NCI-H2227 (cell line): Measurements from ENCODE around the gene TOX3.
A peak's percentile ranks its signal among the peaks of the same experiment; 100 is the strongest.

ENCODE experiments used
- DNase-seq: peaks from one replicate; lab custom pipeline; 2025; ENCODE audit not compliant: unreplicated experiment; lab: John Stamatoyannopoulos, UW

The TOX3 gene

GRCh38 chr16:52455549-52456277 lies 91.2 kb downstream of the TOX3 start:
- DNase-seq: no peak

- DNase-seq: no peak
Observed at GRCh38 chr16:52453644-52454043, 93.3 kb downstream of the TOX3 start.

GRCh38 chr16:52451971-52452421 lies 94.9 kb downstream of the TOX3 start:
- DNase-seq: no peak

GRCh38 chr16:52450916-52451315 lies 96.0 kb downstream of the TOX3 start:
- DNase-seq: no peak

- no peak for DNase-seq
Observed at GRCh38 chr16:52450241-52450640, 96.7 kb downstream of the TOX3 start.

- peak; percentile 35 for DNase-seq
Observed at GRCh38 chr16:52446080-52446479, 100.9 kb downstream of the TOX3 start.

GRCh38 chr16:52441886-52442285 lies 105.1 kb downstream of the TOX3 start:
- DNase-seq: no peak

GRCh38 chr16:52440248-52440647 lies 106.7 kb downstream of the TOX3 start:
- DNase-seq: no peak

- no peak for DNase-seq
Observed at GRCh38 chr16:52439750-52440149, 107.2 kb downstream of the TOX3 start.

GRCh38 chr16:52439171-52439701 lies 107.7 kb downstream of the TOX3 start:
- DNase-seq: no peak

GRCh38 chr16:52437277-52437670 lies 109.7 kb downstream of the TOX3 start:
- DNase-seq: no peak

GRCh38 chr16:52436339-52437276 lies 110.3 kb downstream of the TOX3 start:
- DNase-seq: no peak

GRCh38 chr16:52434224-52434623 lies 112.7 kb downstream of the TOX3 start:
- no peak for DNase-seq

- peak; percentile 30 for DNase-seq
Observed at GRCh38 chr16:52433643-52434042, 113.3 kb downstream of the TOX3 start.

- no peak for DNase-seq
Observed at GRCh38 chr16:52424591-52424990, 122.4 kb downstream of the TOX3 start.

GRCh38 chr16:52422307-52422706 lies 124.6 kb downstream of the TOX3 start:
- DNase-seq: no peak

GRCh38 chr16:52418201-52418600 lies 128.7 kb downstream of the TOX3 start:
- no peak for DNase-seq

- DNase-seq: no peak
Observed at GRCh38 chr16:52416888-52417287, 130.1 kb downstream of the TOX3 start.

- no peak for DNase-seq
Observed at GRCh38 chr16:52411011-52411410, 135.9 kb downstream of the TOX3 start.

GRCh38 chr16:52408191-52408845 lies 138.6 kb downstream of the TOX3 start:
- no peak for DNase-seq

- no peak for DNase-seq
Observed at GRCh38 chr16:52407778-52408177, 139.2 kb downstream of the TOX3 start.
